VCaP (cell line): ENCODE measurements around the gene FHIT.

ENCODE experiments used
- H3K27ac ChIP-seq: fragments of 450-650 bp; 2 replicates; pipeline ENCODE4 v1.5.1; 2017
- TF ChIP-seq, protein P1 (sequence below): fragments of 450-650 bp; conservative IDR thresholded peaks from 2 replicates; pipeline ENCODE4 v1.5.1; 2017; ENCODE audit warnings: mild to moderate bottlenecking, moderate library complexity

The FHIT gene

DNA sequence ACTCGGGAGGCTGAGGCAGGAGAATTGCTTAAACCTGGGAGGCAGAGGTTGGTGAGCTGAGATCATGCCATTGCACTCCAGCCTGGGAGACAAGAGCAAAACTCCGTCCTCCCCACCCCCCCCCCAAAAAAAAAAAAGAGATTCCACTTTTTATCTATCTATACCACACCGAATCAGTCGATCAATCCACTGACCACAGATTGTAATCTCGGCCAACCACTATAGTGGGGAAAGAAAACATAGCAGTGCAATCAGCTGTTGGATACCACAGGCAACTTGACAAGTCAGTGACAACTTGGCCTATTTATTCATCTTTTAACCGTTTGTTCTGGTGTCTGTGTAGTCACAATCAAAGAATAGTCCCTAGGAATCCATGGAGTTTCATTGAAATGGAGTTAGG lies 299.2 kb downstream of the FHIT start:
- TF ChIP-seq, protein P1, sequence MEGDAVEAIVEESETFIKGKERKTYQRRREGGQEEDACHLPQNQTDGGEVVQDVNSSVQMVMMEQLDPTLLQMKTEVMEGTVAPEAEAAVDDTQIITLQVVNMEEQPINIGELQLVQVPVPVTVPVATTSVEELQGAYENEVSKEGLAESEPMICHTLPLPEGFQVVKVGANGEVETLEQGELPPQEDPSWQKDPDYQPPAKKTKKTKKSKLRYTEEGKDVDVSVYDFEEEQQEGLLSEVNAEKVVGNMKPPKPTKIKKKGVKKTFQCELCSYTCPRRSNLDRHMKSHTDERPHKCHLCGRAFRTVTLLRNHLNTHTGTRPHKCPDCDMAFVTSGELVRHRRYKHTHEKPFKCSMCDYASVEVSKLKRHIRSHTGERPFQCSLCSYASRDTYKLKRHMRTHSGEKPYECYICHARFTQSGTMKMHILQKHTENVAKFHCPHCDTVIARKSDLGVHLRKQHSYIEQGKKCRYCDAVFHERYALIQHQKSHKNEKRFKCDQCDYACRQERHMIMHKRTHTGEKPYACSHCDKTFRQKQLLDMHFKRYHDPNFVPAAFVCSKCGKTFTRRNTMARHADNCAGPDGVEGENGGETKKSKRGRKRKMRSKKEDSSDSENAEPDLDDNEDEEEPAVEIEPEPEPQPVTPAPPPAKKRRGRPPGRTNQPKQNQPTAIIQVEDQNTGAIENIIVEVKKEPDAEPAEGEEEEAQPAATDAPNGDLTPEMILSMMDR: no peak
- H3K27ac ChIP-seq: peak overlapping the region; percentile 93; the same call in 1 of the 2 replicates

DNA sequence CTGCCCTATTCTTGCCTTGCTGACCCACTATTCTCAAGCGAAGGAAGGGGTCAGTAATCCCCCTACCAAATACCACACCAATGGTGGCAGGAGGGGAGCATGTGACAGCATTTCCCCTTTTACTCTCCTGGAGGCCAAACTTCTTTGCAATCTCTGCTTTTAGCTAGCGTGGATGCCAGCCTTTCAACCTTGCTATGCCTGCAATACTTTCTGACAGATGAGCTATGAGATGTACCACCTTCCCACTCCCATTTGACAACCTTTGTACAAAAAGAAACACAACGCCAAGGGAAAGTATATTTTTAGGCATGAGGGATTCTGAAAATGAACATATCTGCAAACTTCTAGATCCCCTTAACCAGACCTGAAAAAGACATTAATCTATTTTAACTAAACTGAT lies 302.1 kb downstream of the FHIT start:
- no peak overlapping the region for H3K27ac ChIP-seq
- TF ChIP-seq, protein P1: no peak

DNA sequence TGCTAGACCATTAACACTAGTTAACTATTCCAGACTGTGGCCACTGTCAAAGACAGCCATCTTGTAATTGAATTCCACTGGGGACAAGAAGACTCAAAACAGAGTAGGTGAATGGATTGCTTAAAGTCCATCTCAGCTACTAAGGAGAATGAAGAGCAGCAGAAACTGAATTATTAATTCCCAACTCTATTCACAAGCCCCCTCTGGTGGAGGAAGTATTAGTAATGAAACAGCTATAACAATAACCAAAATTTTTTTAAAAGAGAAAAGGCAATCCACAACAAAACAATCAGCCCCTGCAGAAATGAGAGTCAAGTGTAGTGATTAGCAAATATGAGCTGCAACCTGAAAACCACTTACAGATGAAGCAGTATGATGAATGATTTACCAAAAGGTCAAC lies 302.8 kb downstream of the FHIT start:
- TF ChIP-seq, protein P1: peak; percentile 52; the same call in 1 of the 2 replicates
- H3K27ac ChIP-seq: no peak overlapping the region

DNA sequence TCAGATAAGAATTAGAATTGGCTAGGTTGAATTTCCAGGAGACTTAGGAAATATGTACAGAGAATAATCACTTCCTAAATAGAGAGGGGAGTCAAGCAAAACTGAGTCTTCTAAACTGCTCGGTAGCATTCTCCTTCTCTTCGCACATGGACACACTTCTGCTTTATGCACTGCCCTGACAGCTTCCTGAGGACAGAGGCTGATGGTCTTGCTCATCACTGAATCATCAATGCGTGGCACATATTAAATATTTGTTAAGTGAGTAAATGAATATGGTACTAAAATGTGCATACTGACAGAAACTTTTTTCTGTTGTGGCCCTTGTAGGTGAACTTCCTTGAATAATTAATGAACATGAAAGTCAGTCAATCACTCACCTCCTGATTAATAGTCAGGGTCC lies 315.5 kb downstream of the FHIT start:
- TF ChIP-seq, protein P1: no peak
- H3K27ac ChIP-seq: no peak overlapping the region

DNA sequence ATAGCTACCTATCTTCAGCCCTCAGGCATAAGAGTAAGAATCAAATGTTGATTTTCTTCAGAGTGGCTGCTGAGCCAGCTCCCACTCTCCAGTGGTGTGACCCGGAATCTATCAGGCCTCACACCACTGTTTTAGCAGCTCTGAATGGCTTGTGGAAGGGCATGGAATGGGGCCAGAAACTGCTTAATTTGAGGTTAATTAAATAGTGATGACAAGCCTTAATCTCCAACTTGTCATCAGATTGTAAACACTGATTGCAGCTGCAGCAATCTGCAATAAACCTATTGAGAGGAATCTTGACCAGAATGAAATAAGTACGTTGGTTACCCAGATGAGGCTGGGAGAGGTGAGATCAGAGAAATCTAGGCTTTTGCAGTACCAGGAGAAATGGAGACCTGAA lies 317.4 kb downstream of the FHIT start:
- TF ChIP-seq, protein P1: no peak
- H3K27ac ChIP-seq: peak overlapping the region; percentile 70

DNA sequence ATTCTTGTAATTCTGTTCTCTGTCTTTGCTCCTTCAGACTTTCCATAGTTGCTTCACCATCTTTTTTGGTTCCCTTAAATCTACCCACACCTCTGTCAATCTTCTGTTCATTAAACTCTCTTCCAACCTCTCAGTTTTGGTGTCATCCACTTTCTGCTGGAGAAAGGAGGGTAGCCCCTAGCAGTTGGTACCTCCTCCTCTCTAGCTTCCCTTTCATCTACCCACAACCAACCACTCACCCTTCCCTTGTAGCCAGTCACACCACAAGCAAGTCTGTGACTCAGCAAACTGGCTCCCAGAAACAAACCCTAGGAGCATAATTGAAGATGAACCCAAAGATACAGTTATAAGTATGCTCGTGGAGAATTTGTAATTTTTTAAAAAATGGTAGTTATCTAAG lies 318.6 kb downstream of the FHIT start:
- peak overlapping the region; percentile 70; the same call in 1 of the 2 replicates for H3K27ac ChIP-seq
- TF ChIP-seq, protein P1: no peak

DNA sequence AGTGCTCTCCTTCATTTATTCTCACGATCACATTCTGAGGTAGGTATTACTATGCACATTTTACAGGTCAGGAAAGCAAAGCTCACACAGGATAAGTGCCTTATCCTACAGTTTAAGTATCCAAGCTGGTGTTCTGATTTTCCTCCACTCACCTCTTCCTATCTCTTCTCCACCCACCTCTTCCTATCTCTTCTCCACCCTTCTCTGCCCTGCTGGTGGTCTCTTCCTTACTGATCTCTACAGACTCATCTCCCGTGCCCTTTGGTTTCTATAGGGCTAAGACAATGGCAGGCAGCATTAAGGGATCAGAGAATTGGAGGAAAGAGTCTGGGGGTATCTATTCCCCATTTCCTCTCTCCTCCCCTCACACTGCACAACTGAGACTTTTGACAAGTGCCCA lies 319.1 kb downstream of the FHIT start:
- TF ChIP-seq, protein P1: no peak
- peak overlapping the region; percentile 70 for H3K27ac ChIP-seq
